Glutamatergic neuron (in vitro differentiated cells): Measurements from ENCODE around the gene SIM2. TPM values are rescaled to one million over a fixed set of nuclear protein-coding genes. Genes with fewer than 3 reads are reported as not detected.
A peak's percentile ranks its signal among the peaks of the same experiment; 100 is the strongest.

Experiments used
- DNase-seq: peaks from one replicate; pipeline ENCODE4 v3.0.0; 2022
- H3K27ac Mint-ChIP-seq: one replicate; pipeline ENCODE4 v1.8.0; 2020; ENCODE audit warnings: mild to moderate bottlenecking, mixed read lengths, inconsistent platforms; ENCODE audit not compliant: unreplicated experiment
- H3K27me3 Mint-ChIP-seq: one replicate; pipeline ENCODE4 v1.8.0; 2020; ENCODE audit warnings: mild to moderate bottlenecking, moderate library complexity, mixed read lengths, inconsistent platforms; ENCODE audit not compliant: unreplicated experiment
- H3K36me3 Mint-ChIP-seq: one replicate; pipeline ENCODE4 v1.8.0; 2020; ENCODE audit warnings: mild to moderate bottlenecking, mixed read lengths, inconsistent platforms; ENCODE audit not compliant: unreplicated experiment
- H3K4me1 Mint-ChIP-seq: one replicate; pipeline ENCODE4 v1.8.0; 2020; ENCODE audit warnings: mild to moderate bottlenecking, low read depth, mixed read lengths, inconsistent platforms; ENCODE audit not compliant: unreplicated experiment
- H3K4me3 Mint-ChIP-seq: one replicate; pipeline ENCODE4 v1.8.0; 2020; ENCODE audit warnings: mild to moderate bottlenecking, mixed read lengths, inconsistent platforms; ENCODE audit not compliant: unreplicated experiment
- H3K9me3 Mint-ChIP-seq: one replicate; pipeline ENCODE4 v1.8.0; 2020; ENCODE audit warnings: mild to moderate bottlenecking, moderate library complexity, mixed read lengths, inconsistent platforms; ENCODE audit not compliant: unreplicated experiment
- total RNA-seq: library from RNA; stranded (reverse); fragmentation: NEBNext Ultra II Directional; extraction: Animal tissue kit (Norgen Biotek cat#: 25700); gene quantifications from one replicate; pipeline ENCODE4 v1.2.1, GENCODE V29; 2021; ENCODE audit not compliant: unreplicated experiment
- TF ChIP-seq, protein P1 (sequence below): fragments of 200-600 bp; sonication (generic); IDR thresholded peaks from one replicate; pipeline ENCODE4 v1.5.0; 2021; ENCODE audit not compliant: partially characterized antibody, unreplicated experiment

SIM2 gene
- total RNA-seq, 1 donor from 2014 or later = 4.8 TPM

DNA sequence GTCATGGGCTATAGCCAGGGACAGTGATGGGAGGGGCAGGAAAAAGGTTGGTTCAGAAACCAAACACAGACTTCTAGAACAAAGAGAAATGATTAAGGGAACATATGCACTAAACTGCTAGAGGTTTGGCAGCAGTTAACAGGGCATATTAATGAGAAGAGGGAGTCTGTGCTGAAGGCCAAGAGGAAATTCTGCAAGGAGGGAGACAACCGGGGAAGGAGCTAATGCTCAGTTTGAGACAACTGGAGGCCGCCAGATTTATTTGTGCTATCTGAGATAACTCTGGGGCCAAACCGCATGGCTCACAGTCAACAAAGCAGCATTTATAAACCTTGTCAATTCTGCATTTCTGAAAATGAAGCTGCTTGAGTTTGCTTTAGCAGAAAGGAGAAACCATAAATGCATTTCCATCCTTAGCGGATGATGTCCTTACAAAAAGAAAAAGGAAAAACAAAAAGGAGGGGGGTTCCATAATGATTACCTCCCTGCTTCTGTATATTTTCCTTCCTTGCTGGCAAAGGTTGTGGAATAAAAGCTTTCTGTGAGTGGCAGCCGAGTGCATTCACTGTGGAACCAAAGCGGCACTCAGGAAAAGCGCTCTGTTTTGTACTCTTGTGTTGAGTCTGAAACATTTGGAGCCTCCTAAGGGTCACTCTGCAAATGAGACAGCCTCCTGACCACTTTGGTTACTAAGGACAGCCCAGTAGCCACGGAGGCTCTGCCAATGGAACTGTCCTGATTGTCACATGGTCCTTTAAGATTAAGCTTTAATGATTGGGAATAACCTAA, 70.3 kb downstream of the SIM2 start:
- no peak for DNase-seq

GRCh38 chr21:36773117-36773516, 74.2 kb downstream of the SIM2 start:
- TF ChIP-seq, protein P1, sequence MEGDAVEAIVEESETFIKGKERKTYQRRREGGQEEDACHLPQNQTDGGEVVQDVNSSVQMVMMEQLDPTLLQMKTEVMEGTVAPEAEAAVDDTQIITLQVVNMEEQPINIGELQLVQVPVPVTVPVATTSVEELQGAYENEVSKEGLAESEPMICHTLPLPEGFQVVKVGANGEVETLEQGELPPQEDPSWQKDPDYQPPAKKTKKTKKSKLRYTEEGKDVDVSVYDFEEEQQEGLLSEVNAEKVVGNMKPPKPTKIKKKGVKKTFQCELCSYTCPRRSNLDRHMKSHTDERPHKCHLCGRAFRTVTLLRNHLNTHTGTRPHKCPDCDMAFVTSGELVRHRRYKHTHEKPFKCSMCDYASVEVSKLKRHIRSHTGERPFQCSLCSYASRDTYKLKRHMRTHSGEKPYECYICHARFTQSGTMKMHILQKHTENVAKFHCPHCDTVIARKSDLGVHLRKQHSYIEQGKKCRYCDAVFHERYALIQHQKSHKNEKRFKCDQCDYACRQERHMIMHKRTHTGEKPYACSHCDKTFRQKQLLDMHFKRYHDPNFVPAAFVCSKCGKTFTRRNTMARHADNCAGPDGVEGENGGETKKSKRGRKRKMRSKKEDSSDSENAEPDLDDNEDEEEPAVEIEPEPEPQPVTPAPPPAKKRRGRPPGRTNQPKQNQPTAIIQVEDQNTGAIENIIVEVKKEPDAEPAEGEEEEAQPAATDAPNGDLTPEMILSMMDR = no peak
- Mint-ChIP-seq H3K36me3 (no peaks in the 10 kb centered on the region), H3K4me1 (peaks cover 6% of the 10 kb centered on the region), H3K9me3 (no peaks in the 10 kb centered on the region), H3K4me3 (no peak overlapping the region), H3K27ac (no peak overlapping the region), H3K27me3 (peaks cover 2% of the 10 kb centered on the region)
- DNase-seq = no peak

More for the DNA sequence above, 70.3 kb downstream of the SIM2 start:
- Mint-ChIP-seq H3K4me3 (no peak overlapping the region), H3K36me3 (peaks cover 9% of the 10 kb centered on the region), H3K27ac (peak overlapping the region; percentile 23), H3K4me1 (peaks cover 6% of the 10 kb centered on the region), H3K27me3 (no peaks in the 10 kb centered on the region), H3K9me3 (peaks cover 1% of the 10 kb centered on the region)
- TF ChIP-seq, protein P1 = no peak

GRCh38 chr21:36773995-36774394, 75.1 kb downstream of the SIM2 start:
- no peak overlapping the region for H3K27ac Mint-ChIP-seq
- H3K4me3 Mint-ChIP-seq = no peak overlapping the region
- H3K27me3 Mint-ChIP-seq = peaks cover 2% of the 10 kb centered on the region
- TF ChIP-seq, protein P1 = no peak
- DNase-seq = no peak
- no peaks in the 10 kb centered on the region for H3K36me3 Mint-ChIP-seq
- peaks cover under 1% of the 10 kb centered on the region for H3K4me1 Mint-ChIP-seq
- H3K9me3 Mint-ChIP-seq = no peaks in the 10 kb centered on the region

- TF ChIP-seq, protein P1 = no peak
- no peaks in the 10 kb centered on the region for H3K4me1 Mint-ChIP-seq
- peaks cover 1% of the 10 kb centered on the region for H3K9me3 Mint-ChIP-seq
- peaks cover 2% of the 10 kb centered on the region for H3K27me3 Mint-ChIP-seq
- no peak for DNase-seq
- H3K36me3 Mint-ChIP-seq = no peaks in the 10 kb centered on the region
- H3K27ac Mint-ChIP-seq = no peak overlapping the region
- H3K4me3 Mint-ChIP-seq = no peak overlapping the region
These were observed 78.2 kb downstream of the SIM2 start for GRCh38 chr21:36776981-36777617.

DNA sequence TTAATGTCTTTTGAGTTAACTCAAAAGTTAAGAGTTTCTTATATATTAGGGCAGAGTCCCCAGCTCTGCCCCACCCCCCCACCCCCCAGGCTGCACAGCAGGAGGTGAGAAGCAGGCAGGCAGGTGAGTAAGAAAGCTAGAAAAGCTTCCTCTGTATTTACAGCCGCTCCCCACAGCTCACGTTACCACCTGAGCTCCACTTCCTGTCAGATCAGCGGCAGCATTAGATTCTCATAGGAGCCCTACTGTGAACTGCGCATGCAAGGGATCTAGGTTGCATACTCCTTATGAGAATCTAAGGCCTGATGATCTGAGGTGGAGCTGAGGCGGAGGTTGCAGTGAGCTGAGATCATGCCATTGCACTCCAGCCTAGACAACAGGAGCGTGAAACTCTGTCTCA, 81.9 kb downstream of the SIM2 start:
- TF ChIP-seq, protein P1 = no peak
- Mint-ChIP-seq H3K36me3 (no peaks in the 10 kb centered on the region), H3K9me3 (peaks cover 3% of the 10 kb centered on the region), H3K4me3 (no peak overlapping the region), H3K27me3 (peaks cover 4% of the 10 kb centered on the region), H3K4me1 (no peaks in the 10 kb centered on the region), H3K27ac (no peak overlapping the region)
- DNase-seq = no peak
